NCI-H2196 treated with DMSO at 0.1 percent for 48 hours (cell line): ENCODE measurements around the gene AQP2.

Source experiments
- DNase-seq: peaks from one replicate; lab custom pipeline; 2025; ENCODE audit not compliant: unreplicated experiment; lab: John Stamatoyannopoulos, UW

The AQP2 gene

GRCh38 chr12:49920241-49920914, 30.2 kb upstream of the AQP2 start:
- no peak for DNase-seq

DNA sequence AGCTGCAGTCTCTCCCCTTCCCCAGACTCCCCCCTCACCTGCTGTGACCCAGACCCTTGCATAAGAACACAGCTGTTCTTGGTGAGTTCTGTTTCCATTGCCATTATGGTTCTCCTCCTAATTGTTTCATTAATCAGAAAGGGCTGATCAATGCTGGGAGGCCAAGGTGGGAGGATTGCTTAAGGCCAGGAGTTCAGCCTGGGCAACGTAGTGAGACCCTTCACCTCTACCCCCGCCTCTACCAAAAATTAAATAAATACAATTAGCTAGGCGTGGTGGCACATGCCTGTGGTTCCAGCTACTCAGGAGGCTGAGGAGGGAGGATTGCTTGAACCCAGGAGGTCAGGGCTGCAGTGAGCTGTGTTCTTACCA, 29.6 kb upstream of the AQP2 start:
- DNase-seq: no peak

GRCh38 chr12:49921299-49921698, 29.2 kb upstream of the AQP2 start:
- no peak for DNase-seq

DNA sequence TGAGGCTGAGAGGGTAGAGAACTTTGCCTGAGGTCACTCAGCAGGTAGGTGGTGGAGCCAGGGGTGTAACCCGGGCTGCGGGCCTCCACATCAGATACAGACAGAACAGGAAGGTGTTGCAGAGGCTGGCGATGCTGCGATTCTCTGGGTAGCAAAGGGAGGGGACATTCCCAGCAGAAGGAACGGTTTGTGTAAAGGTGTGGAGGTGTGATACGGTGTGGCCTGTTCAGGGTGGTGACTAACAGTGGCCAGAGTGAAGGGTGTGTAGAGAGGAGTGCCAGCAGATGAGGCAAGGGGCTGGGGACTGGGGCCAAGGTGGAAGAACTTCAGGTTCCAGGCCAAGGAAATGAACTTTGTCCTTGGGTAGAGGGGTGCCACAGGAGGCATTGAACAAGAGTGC, 28.6 kb upstream of the AQP2 start:
- no peak for DNase-seq

DNA sequence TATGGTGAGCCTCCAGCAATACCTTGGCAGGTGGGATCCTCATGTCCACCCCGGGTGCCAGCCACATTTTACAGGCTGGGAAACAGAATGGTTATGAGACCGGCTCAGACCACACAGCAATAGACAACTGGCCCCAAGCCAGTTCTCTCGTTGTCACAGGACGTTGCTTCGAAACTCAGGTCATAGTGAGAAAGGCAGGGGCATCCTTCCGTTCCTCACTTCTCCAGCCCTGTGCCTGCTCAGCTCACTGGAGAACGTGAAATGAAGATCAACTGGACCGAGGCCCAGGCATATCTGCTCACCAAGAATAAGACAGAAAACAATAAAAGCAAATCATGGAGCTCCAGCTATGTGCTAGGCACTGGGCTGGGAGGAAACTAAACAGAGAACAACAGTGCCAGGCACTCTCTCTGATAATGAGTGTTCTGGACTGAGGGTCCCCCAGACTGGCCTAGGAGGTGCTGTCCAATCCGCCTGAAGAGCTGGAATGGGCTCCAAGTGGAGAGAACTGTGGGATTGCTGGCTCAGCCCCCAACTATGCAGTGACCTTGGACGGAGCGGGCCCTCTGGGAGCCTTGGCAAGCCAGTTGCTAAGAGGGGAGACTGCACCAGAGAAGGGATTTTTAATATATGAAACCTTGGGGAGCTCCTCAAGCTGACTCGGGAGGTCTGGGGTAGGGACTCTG, 28.0 kb upstream of the AQP2 start:
- DNase-seq: no peak

- DNase-seq: no peak
Observed at GRCh38 chr12:49923035-49923644, 27.4 kb upstream of the AQP2 start.

GRCh38 chr12:49923880-49924556, 26.5 kb upstream of the AQP2 start:
- DNase-seq: no peak

DNA sequence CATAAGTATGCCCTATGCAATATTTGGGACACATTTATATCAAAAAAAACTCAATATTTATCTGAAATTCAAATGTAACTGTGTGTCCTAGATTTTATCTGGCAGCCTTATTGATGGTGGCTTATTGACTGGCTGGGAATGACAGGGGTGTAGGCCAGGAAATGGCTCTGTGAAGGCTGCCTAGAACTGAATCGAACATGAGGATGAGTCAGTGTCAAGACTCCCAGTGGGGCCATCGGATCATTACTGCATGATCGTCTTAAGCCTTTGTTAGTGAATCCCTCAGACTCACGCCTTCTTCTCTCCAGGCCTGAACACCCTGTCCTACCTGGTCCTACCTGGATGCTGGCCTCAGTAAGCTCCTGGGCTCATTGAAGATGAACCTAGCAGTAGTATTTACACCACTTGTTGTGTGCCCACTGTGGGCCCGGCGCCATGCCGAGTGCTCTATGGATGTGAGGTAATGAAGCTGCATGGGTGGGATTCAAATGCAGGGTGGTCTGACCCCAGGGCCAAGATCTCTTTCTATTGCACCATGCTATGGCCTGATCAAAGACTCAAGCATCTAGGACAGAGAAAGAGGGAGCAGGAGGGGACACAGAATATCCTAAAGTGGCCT, 25.8 kb upstream of the AQP2 start:
- DNase-seq: no peak

- DNase-seq: no peak
Observed at GRCh38 chr12:49925433-49926204, 24.9 kb upstream of the AQP2 start.

DNA sequence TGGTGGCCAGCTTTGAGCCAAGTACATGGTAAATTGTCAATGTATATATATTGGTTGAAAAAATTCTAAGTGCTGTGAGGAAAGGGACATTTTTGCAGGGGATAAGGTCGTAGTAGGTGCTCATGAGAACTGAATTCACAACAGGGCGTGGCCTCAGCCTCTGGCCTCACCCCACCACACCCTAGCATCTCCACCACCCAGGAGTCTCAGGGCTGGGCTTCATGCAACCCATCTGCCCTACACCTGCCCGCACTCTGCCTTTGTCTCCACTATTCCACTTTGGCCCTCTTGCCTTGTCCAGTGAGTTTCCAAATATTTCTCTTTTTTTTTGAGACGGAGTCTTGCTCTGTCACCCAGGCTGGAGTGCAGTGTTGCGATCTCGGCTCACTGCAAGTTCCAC, 22.1 kb upstream of the AQP2 start:
- no peak for DNase-seq

GRCh38 chr12:49929581-49929980, 21.0 kb upstream of the AQP2 start:
- DNase-seq: no peak

DNA sequence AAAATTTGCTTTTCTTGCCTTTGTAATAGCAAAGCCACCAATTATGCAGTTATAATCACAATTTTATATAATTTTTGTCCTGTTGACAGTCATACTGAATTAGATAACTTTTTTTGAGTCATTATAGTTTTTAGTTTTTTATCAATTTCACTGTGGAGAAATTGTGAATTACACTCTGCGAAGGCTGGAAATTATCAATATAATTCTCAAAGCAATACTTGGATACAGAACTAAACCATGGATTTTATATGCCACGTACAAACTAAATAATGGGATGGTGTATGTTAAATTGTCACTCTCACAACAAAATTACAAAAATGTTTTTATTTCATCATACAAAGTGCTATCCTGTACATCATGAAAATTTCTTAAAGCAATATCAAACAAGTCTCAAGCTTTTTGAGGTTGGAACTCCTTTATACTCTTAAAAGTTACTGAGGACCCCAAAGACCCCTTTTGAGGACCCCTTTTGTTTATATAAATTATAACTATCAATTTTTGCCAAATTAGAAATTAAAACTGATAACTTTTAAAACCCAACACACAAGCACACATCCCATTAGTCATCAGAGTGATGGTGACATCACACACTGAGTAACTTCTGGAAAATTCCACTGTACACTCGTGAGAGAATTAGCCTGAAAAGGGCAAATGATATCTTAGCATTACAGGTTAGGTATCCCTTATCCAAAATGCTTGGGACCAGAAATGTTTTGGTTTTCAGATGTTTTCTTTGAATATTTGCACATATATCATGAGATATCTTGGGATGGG, 19.8 kb upstream of the AQP2 start:
- DNase-seq: no peak

- no peak for DNase-seq
Observed at GRCh38 chr12:49932023-49932422, 18.5 kb upstream of the AQP2 start.

DNA sequence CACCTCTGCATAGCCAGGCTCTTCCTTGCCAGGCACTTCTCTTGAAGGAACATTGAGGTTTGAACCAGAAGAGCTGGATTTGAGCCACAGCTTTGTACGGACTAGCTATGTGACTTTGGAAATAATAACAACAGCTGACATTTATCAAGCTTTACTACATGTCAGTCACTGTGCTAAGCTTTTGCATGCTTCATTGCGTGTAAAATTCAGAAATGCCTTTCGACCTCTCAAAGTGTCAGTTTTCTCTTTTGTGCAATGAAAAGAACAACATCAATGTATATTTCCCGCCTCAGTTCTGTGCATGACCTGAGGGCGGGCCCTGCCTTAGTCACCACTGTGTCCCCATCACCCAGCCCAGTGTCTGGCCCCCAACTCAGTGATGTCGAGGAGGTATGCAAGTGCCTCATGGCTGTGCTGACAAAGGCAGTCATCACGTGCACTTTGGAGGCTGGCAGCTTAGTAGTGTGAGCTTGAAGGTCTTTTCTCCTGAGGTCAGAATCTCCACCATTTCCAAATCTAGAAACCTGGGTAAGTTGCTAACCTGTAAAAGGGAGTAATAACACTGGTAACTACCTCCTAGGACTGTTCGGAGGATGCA, 17.9 kb upstream of the AQP2 start:
- DNase-seq: no peak

- DNase-seq: no peak
Observed at GRCh38 chr12:49933796-49934195, 16.7 kb upstream of the AQP2 start.

- DNase-seq: no peak
Observed at GRCh38 chr12:49934505-49934904, 16.0 kb upstream of the AQP2 start.

DNA sequence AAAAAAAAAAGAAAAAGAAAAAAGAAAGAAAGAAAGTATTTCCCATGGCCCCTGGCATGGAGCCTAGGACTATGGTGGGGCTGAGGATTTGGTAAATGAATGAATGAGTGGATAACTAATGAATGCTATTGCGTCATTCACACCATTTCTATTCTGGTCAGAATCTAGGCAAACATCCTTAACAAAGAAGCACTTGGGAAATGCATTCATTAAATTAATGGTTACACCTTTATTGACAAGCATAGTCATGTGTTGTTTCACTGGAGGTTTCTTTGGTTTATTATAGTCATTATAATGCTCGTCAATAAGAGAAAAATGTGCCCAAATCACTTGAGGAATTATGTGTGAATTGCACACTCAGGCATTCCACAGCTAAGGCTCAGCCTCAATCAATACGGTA, 13.6 kb upstream of the AQP2 start:
- DNase-seq: no peak

DNA sequence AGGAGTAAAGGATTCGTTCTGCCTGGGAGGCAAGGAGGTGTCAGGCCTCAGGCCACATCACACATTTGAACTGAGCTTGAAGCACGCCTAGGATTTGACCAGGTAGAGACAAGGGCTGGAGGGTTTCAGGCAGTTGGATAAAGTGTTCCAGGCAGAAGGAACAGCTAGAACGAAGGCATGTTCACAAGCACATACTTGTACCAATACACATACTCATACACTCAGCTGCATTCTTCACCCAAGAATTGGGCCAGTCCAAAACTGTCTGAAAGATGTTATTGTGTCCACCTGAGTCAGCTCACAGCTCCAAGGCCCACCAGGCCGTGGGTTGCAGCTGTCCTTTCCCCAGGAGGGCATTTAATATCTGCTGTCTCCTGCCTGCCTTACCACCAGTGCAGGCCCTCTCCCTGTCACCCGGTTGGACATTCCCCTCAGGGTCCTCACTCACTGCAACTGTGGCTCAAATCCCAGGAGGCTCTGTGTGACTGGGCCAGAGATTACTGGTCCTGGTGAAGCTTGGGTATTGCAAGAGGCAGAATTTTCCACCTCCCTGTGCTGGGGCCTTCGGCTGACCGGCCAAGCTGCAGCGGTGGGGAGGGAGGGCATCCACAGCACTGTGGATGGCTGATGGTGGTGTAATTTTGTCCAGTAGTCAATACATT, 12.8 kb upstream of the AQP2 start:
- DNase-seq: no peak

DNA sequence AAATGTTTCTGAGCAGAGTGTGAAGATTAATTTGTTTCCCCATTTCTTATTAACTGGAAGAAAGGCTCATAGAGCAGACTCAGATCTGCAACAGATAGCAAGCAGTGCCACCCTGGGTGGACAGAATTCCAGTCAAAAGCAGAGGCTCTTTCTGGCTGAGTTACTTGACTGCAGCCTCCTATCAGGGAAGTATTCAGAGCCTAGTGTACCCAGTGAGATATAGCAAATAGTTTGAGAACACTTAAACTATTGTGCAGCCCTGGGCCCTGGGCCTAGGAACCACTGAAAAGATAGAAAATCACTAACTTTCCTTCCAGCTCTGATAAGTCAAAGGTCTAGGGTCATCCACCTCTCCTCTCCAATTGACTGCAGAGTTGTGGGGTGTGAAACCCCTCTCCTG, 11.2 kb upstream of the AQP2 start:
- no peak for DNase-seq
